M059J (cell line): ENCODE data around the gene AMY2B. TPM values are rescaled to one million over a fixed set of nuclear protein-coding genes. Genes with fewer than 3 reads are reported as not detected.
"Not testable (repeated sequence)": the region's sequence is repeated elsewhere in the genome, so short reads cannot be mapped to it uniquely, and the experiment has no call there.

Source experiments
- DNase-seq: peaks from one replicate; pipeline ENCODE4 v3.0.0-alpha.2; 2012; ENCODE audit warnings: low read depth
- total RNA-seq: library from RNA; depleted of rRNA; stranded (reverse); fragments of >200 nt; shearing (Covaris generic); gene quantifications from 2 replicates; pipeline ENCODE4 v1.2.3, GENCODE V29; 2014; rRNA removed

AMY2B gene
- not detected in 2 replicates for total RNA-seq

GRCh38 chr1:103571289-103571688 is at the start of gene AMY2B:
AMY2B (plus strand) TSS chr1:103571589; CDS start chr1:103571603, 14 bp downstream.
- not testable (repeated sequence) for DNase-seq

GRCh38 chr1:103523346-103523745 is 48.0 kb upstream of the AMY2B start:
- DNase-seq: no peak

GRCh38 chr1:103525114-103525606 is 46.2 kb upstream of the AMY2B start:
- peak; percentile 57 for DNase-seq

- peak; percentile 90 for DNase-seq
These were observed 45.5 kb upstream of the AMY2B start, which contains the start of gene RNPC3 for GRCh38 chr1:103525607-103526507. RNPC3 (plus strand) TSS chr1:103525699; CDS start chr1:103526071, 372 bp downstream.

GRCh38 chr1:103527331-103527730 is 44.1 kb upstream of the AMY2B start:
- DNase-seq: no peak

GRCh38 chr1:103529746-103530145 is 41.6 kb upstream of the AMY2B start:
- peak; percentile 3 for DNase-seq

- no peak for DNase-seq
These were observed 33.2 kb upstream of the AMY2B start for GRCh38 chr1:103538226-103538625.

- no peak for DNase-seq
These were observed 30.0 kb upstream of the AMY2B start for GRCh38 chr1:103541431-103541830.

GRCh38 chr1:103546496-103546895 is 24.9 kb upstream of the AMY2B start:
- no peak for DNase-seq

GRCh38 chr1:103547840-103548239 is 23.5 kb upstream of the AMY2B start:
- no peak for DNase-seq

GRCh38 chr1:103560427-103560826 is 11.0 kb upstream of the AMY2B start:
- no peak for DNase-seq

- not testable (repeated sequence) for DNase-seq
These were observed 10.3 kb upstream of the AMY2B start for GRCh38 chr1:103561124-103561523.

GRCh38 chr1:103561643-103562395 is 9.6 kb upstream of the AMY2B start:
- no peak for DNase-seq

- no peak for DNase-seq
These were observed 8.3 kb upstream of the AMY2B start for GRCh38 chr1:103563056-103563455.

- DNase-seq: no peak
These were observed 1.9 kb upstream of the AMY2B start for GRCh38 chr1:103569493-103569892.

GRCh38 chr1:103576065-103576464 is 4.7 kb downstream of the AMY2B start:
- no peak for DNase-seq

- DNase-seq: not testable (repeated sequence)
These were observed 5.4 kb downstream of the AMY2B start for GRCh38 chr1:103576784-103577183.

GRCh38 chr1:103582464-103582863 is 11.1 kb downstream of the AMY2B start:
- DNase-seq: no peak

- no peak for DNase-seq
These were observed 12.5 kb downstream of the AMY2B start for GRCh38 chr1:103583887-103584286.

GRCh38 chr1:103584537-103584936 is 13.1 kb downstream of the AMY2B start:
- no peak for DNase-seq

- not testable (repeated sequence) for DNase-seq
These were observed 31.4 kb downstream of the AMY2B start for GRCh38 chr1:103602740-103603139.

- no peak for DNase-seq
These were observed 45.0 kb downstream of the AMY2B start for GRCh38 chr1:103616362-103616761.
